Right kidney (tissue), 9 donors: ENCODE data around the gene ACVR2A.

Experiments
- DNase-seq: peaks from one replicate; pipeline ENCODE4 v3.0.0-alpha.2; 2016
- long read RNA-seq, 8 donors: transcript quantifications; one replicate each; lab custom pipeline, GENCODE V29; 2026

The ACVR2A gene
- long read RNA-seq, donor 1, full-length matches to known transcripts: 5 of 11 reads
- long read RNA-seq, donor 1, partial matches to known transcripts: 6 of 11 reads
- long read RNA-seq, donor 1, other reads (novel, unspliced or antisense): 0 of 11 reads
- long read RNA-seq, donor 2, full-length matches to known transcripts: 6 of 6 reads
- long read RNA-seq, donor 2, partial matches to known transcripts: 0 of 6 reads
- long read RNA-seq, donor 2, other reads (novel, unspliced or antisense): 0 of 6 reads
- long read RNA-seq, donor 3, full-length matches to known transcripts: 3 of 3 reads
- long read RNA-seq, donor 3, partial matches to known transcripts: 0 of 3 reads
- long read RNA-seq, donor 3, other reads (novel, unspliced or antisense): 0 of 3 reads
- long read RNA-seq, donor 4, full-length matches to known transcripts: 9 of 9 reads
- long read RNA-seq, donor 4, partial matches to known transcripts: 0 of 9 reads
- long read RNA-seq, donor 4, other reads (novel, unspliced or antisense): 0 of 9 reads
- long read RNA-seq, donor 5, full-length matches to known transcripts: 9 of 9 reads
- long read RNA-seq, donor 5, partial matches to known transcripts: 0 of 9 reads
- long read RNA-seq, donor 5, other reads (novel, unspliced or antisense): 0 of 9 reads
- long read RNA-seq, donor 6, full-length matches to known transcripts: 4 of 4 reads
- long read RNA-seq, donor 6, partial matches to known transcripts: 0 of 4 reads
- long read RNA-seq, donor 6, other reads (novel, unspliced or antisense): 0 of 4 reads
- long read RNA-seq, donor 7, full-length matches to known transcripts: 10 of 10 reads
- long read RNA-seq, donor 7, partial matches to known transcripts: 0 of 10 reads
- long read RNA-seq, donor 7, other reads (novel, unspliced or antisense): 0 of 10 reads
- long read RNA-seq, donor 8, full-length matches to known transcripts: 9 of 9 reads
- long read RNA-seq, donor 8, partial matches to known transcripts: 0 of 9 reads
- long read RNA-seq, donor 8, other reads (novel, unspliced or antisense): 0 of 9 reads

DNA sequence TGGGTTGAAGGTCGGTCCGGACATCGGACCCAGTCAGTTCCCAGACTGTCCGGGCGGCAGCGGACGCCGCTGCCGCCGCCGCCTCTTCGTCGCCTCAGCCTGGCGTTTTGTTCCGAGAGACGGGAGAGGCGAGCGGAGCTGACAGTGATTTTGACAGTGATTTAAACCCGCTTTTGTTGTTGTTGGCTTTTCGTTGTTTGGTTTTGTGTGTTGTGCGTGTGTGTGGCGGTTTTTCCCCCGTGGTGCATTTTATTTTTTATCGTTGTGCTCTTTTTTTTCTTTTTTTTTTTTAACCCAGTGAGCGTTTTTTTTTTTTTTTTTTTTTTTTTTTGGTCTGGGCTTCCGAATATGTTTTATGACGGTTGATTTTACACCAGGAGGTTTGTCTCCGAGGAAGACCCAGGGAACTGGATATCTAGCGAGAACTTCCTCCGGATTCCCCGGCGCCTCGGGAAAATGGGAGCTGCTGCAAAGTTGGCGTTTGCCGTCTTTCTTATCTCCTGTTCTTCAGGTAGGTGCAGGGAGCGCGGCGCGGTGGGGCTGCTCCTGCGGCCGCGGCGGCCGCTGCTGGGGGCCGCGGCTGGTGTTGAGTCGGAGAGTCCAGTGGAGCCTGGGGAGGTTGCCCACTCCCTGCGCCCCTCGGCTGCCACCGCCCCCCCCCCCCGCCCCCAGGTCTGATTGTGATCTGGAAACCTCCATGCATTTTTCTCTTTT, at the start of gene ACVR2A:
Gene ACVR2A (plus strand): TSS at position 333 of the 714 bp plus-strand sequence. CDS start 124 bp downstream, at position 457.
- peak; percentile 89 for DNase-seq

DNA sequence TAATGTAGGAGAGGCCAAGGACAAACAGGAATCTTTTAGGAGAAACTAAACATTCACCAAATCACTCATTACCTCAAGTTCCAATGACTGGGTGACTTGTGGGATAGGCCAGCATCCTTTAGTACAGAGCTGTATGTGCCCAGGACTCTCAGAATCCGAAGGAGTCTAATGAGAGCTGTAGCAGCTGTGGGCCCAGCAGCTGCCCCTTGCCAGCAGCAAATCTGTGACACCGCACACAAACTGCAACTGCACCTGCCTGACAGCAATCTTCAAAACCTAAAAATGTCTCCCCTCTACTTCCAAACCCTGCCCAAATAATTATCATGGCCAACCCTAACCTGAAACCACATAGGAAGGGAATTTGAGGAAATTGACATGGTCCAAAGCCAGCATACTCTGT, 44.5 kb upstream of the ACVR2A start:
- DNase-seq: no peak

GRCh38 chr2:147806846-147807245, 38.0 kb upstream of the ACVR2A start:
- no peak for DNase-seq

DNA sequence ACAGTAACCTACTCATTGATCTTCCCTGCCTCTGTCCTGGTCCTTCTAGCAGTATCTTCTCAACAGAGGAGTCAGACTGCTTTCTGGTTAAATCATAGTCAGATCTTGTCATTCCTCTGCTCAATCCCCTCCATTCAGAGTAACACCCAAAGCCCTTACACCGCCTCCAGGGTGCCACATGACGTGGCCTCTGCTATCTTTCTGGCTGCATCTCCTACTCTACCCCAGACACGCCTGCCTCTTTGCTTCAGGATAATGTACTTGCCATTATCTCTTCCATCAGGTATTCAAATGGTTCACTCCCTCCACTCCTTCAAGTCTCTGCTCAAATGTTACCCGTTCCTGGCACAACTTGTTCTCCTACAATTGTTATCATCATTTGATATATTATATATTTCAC, 36.3 kb upstream of the ACVR2A start:
- DNase-seq: no peak

DNA sequence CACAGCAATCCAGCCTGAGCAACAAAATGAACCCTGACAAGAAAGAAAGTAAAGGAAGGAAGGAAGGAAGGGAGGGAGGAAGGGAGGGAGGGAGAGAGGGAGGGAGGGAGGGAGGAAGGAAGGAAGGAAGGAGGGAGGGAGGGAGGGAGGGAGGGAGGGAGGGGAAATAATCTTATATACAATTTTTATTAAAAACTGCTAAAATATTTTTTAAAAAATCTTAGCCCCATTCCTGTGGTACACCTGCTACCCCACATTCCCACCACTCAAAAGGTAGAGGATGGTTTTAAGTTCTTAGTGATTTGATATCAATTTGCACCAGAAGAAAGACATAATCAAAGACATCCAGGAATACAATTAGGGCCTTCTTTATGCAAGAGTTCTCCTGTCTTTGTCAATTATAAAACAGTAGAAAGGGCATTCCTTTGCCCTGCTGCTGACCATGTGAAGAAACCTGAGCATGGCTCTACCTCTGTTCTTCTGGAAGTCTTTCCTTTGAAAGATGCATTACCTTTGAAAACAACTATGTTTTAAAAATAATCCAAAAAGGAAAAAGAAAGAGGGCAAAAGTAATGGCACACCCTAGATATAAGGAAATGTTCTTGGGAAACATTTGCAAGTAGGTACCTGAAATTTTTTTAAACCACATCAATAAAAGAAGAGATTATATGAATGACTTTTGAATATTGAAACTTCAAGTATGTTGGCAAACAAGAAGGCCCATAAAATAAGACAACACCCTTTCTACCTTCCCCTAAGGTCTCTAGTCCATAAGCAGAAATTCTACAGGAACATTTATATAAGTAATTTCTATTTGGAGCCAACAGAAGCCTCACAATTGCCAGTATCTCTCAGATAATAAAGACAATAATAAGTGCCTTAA, 33.7 kb upstream of the ACVR2A start:
- no peak for DNase-seq

DNA sequence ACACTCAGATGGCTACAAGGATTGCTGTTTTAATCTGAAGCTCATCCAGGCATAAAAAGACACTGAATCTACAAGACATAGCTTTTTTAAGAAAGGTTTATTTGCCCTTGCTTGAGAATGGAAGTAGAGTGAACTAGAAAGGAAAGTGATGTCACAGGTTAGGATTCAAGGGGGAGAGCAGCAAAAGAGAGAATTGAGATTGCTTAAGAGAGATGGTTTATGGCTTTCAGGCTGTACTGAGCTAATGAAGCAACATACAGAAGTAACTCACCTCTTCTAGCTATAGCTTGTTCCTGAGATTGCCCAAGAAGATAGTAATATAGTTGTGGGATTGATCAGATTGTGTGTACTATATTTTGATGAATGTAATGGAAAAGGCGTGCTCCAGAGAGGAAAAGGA, 26.1 kb upstream of the ACVR2A start:
- no peak for DNase-seq

DNA sequence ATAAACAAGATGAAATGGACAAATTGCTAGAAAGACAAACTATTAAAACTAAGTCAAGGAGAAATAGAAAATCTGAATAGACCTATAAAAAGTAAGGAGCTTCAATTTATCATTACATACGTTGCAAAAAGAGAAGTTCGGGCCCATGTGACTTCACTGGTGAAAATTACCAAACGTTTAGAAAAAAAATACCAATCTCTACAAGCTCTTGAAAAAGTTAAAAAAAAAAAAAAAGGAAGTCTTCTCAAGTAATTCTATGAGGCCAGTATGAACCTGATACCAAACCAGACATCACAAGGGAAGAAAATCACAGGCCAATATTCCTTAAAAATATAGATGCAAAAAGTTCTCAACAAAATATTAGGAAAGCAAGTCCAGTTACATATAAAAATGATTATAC, 20.2 kb upstream of the ACVR2A start:
- DNase-seq: no peak

DNA sequence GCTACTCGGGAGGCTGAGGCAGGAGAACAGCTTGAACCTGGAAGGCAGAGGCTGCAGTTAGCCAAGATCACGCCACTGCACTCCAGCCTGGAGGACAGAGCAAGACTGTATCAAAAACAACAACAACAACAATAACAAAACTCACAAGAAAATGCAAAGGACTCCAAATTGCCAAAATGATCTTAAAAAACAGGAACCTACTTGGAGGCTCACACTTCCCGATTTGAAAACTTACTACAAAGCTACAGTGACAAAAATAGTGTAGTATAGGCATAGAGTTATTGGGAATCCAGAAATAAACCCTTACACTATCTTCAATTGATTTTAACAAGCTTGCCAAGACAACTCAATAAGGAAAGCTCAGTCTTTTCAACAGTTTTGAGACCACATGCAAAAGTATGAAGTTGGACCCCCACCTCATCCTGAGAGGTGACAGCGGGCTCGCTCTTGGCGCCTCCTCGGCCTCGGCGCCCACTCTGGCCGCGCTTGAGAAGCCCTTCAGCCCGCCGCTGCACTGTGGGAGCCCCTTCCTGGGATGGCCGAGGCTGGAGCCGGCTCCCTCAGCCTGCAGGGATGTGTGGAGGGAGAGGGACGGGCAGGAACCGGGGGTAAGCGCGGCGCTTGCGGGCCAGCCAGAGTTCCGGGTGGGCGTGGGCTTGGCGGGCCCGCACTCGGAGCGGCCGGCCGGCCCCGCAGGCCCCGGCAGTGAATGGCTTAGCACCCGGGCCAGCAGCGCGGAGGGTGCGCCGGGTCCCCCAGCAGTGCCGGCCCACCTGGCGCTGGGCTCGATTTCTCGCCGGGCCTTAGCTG, 18.3 kb upstream of the ACVR2A start:
- DNase-seq: no peak

DNA sequence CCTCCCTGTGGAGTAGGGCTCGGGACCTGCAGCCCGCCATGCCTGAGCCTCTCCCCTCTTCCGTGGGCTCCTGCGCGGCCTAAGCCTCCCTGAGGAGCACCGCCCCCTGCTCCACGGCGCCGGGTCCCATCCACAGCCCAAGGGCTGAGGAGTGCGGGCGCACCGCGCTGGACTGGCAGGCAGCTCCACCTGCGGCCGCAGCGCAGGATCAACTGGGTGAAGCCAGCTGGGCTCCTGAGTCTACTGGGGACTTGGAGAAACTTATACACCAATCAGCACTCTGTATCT, 17.8 kb upstream of the ACVR2A start:
- DNase-seq: no peak

GRCh38 chr2:147829106-147829505, 15.7 kb upstream of the ACVR2A start:
- DNase-seq: no peak

GRCh38 chr2:147836099-147836498, 8.7 kb upstream of the ACVR2A start:
- no peak for DNase-seq

GRCh38 chr2:147843391-147843863, 1.4 kb upstream of the ACVR2A start:
- DNase-seq: no peak

DNA sequence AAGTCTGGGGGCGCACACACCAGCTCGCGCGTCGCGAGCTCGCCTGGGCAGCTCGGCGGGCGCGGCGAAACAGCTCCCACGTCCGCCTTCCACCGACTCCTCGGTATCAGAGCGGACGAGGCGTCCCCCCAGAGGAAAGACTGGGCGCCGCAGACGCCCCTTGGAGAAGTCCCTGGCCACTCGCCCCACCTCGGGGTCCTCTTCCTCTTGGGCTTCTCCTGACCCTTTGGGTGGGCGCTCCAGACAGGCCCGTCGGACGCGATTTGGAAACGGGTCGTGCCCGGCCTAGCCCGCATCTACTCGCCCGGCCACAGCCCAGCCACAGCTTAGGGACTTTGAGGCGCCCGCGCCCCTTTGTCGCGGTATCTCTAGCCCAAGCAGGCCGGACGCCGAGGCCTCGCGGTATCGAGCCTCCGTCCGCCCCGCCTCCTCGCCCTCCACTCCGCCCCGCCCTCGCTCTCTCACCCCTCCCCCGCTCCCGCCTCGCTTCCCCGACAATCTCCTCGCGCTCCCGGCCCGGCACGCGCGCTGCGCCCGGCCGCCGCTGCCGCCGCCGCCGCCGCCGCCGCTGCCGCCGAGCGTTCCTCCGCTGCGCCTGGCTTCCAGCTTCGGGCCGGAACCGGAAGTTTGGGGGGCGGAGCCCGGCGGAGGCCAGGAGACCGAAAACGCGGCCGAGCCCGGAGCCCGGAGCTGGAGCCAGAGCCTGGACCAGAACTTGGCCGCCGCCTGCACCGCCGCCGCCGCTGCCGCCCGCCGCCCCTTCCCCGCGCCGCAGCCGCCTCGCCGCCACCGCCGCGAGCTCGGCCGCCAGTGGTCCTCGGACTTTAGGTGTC, 749 bp upstream of the ACVR2A start:
- DNase-seq: peak; percentile 98

GRCh38 chr2:147845411-147845971, 662 bp downstream of the ACVR2A start:
- DNase-seq: peak; percentile 43

- peak; percentile 23 for DNase-seq
Observed at GRCh38 chr2:147846412-147847081, 1.7 kb downstream of the ACVR2A start.

DNA sequence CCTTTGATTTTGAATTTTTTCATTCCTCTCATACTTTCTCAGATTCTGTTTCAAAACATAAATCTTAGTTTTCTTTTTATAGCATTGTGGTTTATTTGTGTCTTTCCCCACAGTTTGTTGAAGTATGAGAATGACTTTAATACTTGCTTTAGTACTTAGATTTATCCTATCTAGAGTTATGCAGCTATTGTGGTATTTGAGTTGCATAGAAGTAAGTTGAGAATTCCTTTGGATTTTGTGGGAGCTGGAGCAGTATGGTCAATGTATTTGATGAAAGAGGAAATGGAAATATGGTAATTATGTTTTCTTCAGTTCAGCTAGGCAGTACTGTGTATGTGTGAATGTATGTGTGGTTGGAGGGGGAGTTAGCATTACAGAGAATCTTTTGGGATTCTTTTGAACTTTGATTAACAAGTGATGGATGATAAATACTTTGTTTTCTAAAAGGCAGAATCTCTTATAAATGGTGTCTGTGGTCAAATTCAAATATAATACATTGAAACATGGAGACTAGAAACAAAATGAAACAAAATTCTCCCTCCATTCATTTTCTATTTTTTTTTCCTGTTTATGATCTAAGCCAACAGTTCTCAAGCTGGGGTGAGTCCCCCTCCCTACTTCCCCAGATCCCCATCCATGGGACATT, 3.0 kb downstream of the ACVR2A start:
- DNase-seq: no peak

DNA sequence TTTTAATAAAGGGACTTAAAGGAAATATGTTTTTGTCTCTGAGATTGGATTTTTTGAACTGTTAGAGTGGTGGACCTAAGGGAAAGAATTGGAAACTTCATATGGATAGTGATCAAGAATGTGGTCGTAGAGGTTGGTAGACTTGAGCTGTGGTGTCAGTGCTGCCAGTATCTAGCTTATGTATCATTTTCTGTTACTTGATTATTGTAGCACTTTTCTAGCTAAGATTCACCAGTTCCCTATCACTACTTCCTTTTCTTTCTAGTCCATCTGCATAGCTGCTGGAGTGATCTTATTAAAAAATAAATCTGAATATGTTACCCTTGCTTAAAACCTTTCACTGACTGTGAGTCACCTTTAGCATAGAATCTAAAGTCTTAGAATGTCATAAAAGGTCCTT, 6.0 kb downstream of the ACVR2A start:
- DNase-seq: no peak
